GM18519 (cell line): Measurements from ENCODE around the gene EPM2A.

Source experiments
- ATAC-seq: cut with Tn5 transposase; IDR thresholded peaks from one replicate; pipeline ENCODE4 v1.9.1; 2021; ENCODE audit warnings: mild to moderate bottlenecking, moderate library complexity; ENCODE audit not compliant: unreplicated experiment, low FRiP score

The EPM2A gene

GRCh38 chr6:145688493-145688905, 46.8 kb downstream of the EPM2A start:
- ATAC-seq, result no peak

- no peak for ATAC-seq
Observed at GRCh38 chr6:145685932-145686331, 49.4 kb downstream of the EPM2A start.

GRCh38 chr6:145681965-145682364, 53.4 kb downstream of the EPM2A start:
- ATAC-seq, result no peak

GRCh38 chr6:145673504-145673903, 61.8 kb downstream of the EPM2A start:
- ATAC-seq, result no peak

GRCh38 chr6:145670311-145670710, 65.0 kb downstream of the EPM2A start:
- ATAC-seq, result no peak

GRCh38 chr6:145669627-145670034, 65.7 kb downstream of the EPM2A start:
- ATAC-seq, result no peak

GRCh38 chr6:145668844-145669243, 66.5 kb downstream of the EPM2A start:
- no peak for ATAC-seq

GRCh38 chr6:145660676-145661075, 74.6 kb downstream of the EPM2A start:
- ATAC-seq, result no peak

- ATAC-seq, result no peak
Observed at GRCh38 chr6:145656128-145656527, 79.2 kb downstream of the EPM2A start.

- ATAC-seq, result no peak
Observed at GRCh38 chr6:145652572-145652971, 82.7 kb downstream of the EPM2A start.

GRCh38 chr6:145651988-145652387, 83.3 kb downstream of the EPM2A start:
- no peak for ATAC-seq

GRCh38 chr6:145648149-145648548, 87.2 kb downstream of the EPM2A start:
- no peak for ATAC-seq

- ATAC-seq, result no peak
Observed at GRCh38 chr6:145647602-145648001, 87.7 kb downstream of the EPM2A start.

- no peak for ATAC-seq
Observed at GRCh38 chr6:145643760-145644159, 91.6 kb downstream of the EPM2A start.

GRCh38 chr6:145633981-145634627, 101.2 kb downstream of the EPM2A start:
- peak; percentile 91 for ATAC-seq

GRCh38 chr6:145632971-145633370, 102.3 kb downstream of the EPM2A start:
- no peak for ATAC-seq

- no peak for ATAC-seq
Observed at GRCh38 chr6:145631374-145631773, 103.9 kb downstream of the EPM2A start.

GRCh38 chr6:145630598-145630997, 104.7 kb downstream of the EPM2A start:
- ATAC-seq, result no peak

GRCh38 chr6:145629478-145629877, 105.8 kb downstream of the EPM2A start:
- no peak for ATAC-seq

GRCh38 chr6:145627451-145627850, 107.9 kb downstream of the EPM2A start:
- no peak for ATAC-seq

GRCh38 chr6:145626857-145627256, 108.5 kb downstream of the EPM2A start:
- no peak for ATAC-seq

- no peak for ATAC-seq
Observed at GRCh38 chr6:145623231-145623630, 112.1 kb downstream of the EPM2A start.

GRCh38 chr6:145621776-145622175, 113.5 kb downstream of the EPM2A start:
- no peak for ATAC-seq
